ENCODE data around the gene CIPC.

The CIPC gene

DNA sequence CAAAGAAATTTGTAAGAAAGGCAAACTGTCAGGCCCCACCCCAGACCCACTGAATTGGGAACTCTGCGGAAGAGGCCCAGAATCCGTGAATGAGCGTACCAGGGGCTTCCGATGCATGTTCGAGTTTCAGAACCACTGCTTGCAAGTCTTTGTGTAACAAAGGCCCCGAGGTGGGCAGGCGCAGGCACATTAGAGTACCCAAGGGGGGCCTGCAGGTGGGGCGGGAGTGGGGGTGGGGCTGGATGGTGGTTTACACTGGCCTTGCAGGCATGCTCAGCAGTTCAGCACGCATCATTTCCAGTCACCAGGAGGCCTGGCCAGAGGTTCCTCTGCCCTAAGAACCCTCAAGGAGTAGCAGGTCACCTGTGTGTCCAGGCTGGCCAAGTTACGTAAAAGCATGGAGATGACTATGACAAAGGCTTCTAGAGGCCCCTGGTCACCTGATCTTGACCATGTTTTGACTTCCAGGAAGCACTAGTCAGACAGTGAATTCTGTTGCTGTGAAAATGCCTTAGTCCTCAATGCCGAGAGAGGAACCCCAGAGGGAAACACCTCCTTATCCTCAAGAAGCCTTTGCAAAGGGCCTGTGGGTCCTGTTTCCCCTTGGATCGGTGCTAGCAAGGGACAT is 36.3 kb upstream of the CIPC start:
- H3K36me3 ChIP-seq (ENCODE audit: control insufficient read depth, insufficient read depth, low read length): no peaks in the 10 kb centered on the region
- no peak overlapping the region for H3K27ac ChIP-seq (ENCODE audit: insufficient read depth, low read depth, low read length, poor library complexity, severe bottlenecking)
- no peaks in the 10 kb centered on the region for H3K27me3 ChIP-seq (ENCODE audit: control insufficient read depth, insufficient read depth, low read length, poor library complexity, severe bottlenecking)
- WGBS, 2 experiments: 87 to 88% methylated on average over 12 of the region's 12 CpGs
- no peak overlapping the region for H3K4me3 ChIP-seq (ENCODE audit: insufficient read depth, low read depth, low read length)
- peaks cover 10% of the 10 kb centered on the region for H3K4me1 ChIP-seq (ENCODE audit: control insufficient read depth, insufficient read depth, low read length)
- H3K9me3 ChIP-seq (ENCODE audit: control insufficient read depth, low read length): no peaks in the 10 kb centered on the region

- H3K4me1 ChIP-seq (ENCODE audit: control insufficient read depth, insufficient read depth, low read length): peaks cover 10% of the 10 kb centered on the region
- H3K27me3 ChIP-seq (ENCODE audit: control insufficient read depth, insufficient read depth, low read length, poor library complexity, severe bottlenecking): no peaks in the 10 kb centered on the region
- H3K9me3 ChIP-seq (ENCODE audit: control insufficient read depth, low read length): no peaks in the 10 kb centered on the region
- H3K36me3 ChIP-seq (ENCODE audit: control insufficient read depth, insufficient read depth, low read length): no peaks in the 10 kb centered on the region
- no peak overlapping the region for H3K27ac ChIP-seq (ENCODE audit: insufficient read depth, low read depth, low read length, poor library complexity, severe bottlenecking)
- no peak overlapping the region for H3K4me3 ChIP-seq (ENCODE audit: insufficient read depth, low read depth, low read length)
- 89 to 90% methylated on average over 3 of the region's 3 CpGs for WGBS, 2 experiments
Observed at GRCh38 chr14:77062261-77062660, 35.8 kb upstream of the CIPC start.

DNA sequence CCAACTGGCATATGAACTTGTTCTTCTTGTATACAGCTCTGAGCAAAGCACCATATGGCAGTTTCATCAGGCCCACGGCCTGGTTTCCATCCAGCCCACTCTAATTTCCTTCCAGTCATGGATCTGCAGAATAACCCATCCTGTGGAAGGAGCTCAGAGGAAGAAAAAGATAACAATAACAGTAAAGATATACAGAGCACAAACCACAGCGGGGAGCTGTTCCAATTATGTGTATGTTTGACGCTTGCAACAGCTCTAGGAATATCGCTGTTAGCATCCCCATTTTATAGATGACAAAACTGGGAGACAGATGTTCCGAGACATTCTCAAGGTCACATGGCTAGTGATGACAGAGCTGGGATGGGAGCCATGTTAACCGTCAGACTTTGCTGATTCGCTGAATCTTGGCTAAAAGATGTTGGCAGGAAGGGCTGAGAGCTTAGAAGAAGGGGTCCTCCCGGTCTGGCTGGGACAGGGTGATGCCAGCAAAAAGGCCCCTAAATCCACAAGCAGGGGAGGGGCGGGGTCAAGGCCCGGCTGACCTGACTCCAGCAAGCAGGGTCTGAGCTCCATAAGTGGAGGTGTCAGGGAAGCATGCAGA is 34.4 kb upstream of the CIPC start:
- Histone ChIP-seq H3K9me3 (ENCODE audit: control insufficient read depth, low read length) (no peaks in the 10 kb centered on the region), H3K27ac (ENCODE audit: insufficient read depth, low read depth, low read length, poor library complexity, severe bottlenecking) (no peak overlapping the region), H3K4me3 (ENCODE audit: insufficient read depth, low read depth, low read length) (no peak overlapping the region), H3K4me1 (ENCODE audit: control insufficient read depth, insufficient read depth, low read length) (peaks cover 10% of the 10 kb centered on the region), H3K27me3 (ENCODE audit: control insufficient read depth, insufficient read depth, low read length, poor library complexity, severe bottlenecking) (no peaks in the 10 kb centered on the region), H3K36me3 (ENCODE audit: control insufficient read depth, insufficient read depth, low read length) (no peaks in the 10 kb centered on the region)
- 91 to 93% methylated on average over 10 of the region's 10 CpGs for WGBS, 2 experiments

GRCh38 chr14:77064521-77065178 is 33.4 kb upstream of the CIPC start:
- Histone ChIP-seq H3K4me3 (ENCODE audit: insufficient read depth, low read depth, low read length) (no peak overlapping the region), H3K4me1 (ENCODE audit: control insufficient read depth, insufficient read depth, low read length) (peaks cover 10% of the 10 kb centered on the region), H3K36me3 (ENCODE audit: control insufficient read depth, insufficient read depth, low read length) (no peaks in the 10 kb centered on the region), H3K27ac (ENCODE audit: insufficient read depth, low read depth, low read length, poor library complexity, severe bottlenecking) (no peak overlapping the region), H3K9me3 (ENCODE audit: control insufficient read depth, low read length) (no peaks in the 10 kb centered on the region), H3K27me3 (ENCODE audit: control insufficient read depth, insufficient read depth, low read length, poor library complexity, severe bottlenecking) (no peaks in the 10 kb centered on the region)
- 83% methylated on average over 8 of the region's 8 CpGs for WGBS, 2 experiments

DNA sequence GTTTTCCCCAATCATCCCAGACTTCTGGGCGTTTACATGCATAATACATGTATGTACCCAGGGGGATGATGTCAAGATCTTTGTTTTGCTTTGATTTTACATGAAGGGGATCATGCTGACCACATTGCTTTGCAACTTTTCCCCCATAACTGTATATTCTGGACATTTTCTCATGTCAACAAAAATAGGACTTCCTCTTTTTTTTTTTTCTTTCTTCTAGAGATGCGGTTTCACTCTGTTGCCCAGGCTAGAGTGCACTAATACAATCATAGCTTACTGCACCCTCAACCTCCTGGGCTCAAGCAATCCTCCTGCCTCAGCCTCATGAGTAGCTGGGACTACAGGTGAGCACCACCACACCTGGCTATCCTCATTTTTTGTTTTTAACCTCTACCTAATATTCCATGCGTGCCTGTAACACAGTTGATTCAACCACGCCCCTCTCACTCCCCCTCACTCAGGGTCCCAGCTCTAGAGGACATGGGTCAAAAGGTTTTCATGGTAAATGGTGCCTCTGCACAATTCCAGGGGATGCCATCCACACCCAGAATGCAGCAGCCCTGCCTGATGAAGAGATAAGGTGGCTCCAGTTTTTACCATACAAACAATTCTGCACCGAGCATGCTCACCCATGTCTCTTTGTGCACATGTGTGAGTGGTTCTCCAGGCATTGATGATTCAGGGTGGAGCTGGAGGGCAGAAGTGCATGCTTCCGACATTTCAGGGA is 32.0 kb upstream of the CIPC start:
- H3K27me3 ChIP-seq (ENCODE audit: control insufficient read depth, insufficient read depth, low read length, poor library complexity, severe bottlenecking): no peaks in the 10 kb centered on the region
- H3K4me3 ChIP-seq (ENCODE audit: insufficient read depth, low read depth, low read length): no peak overlapping the region
- 91 to 92% methylated on average over 6 of the region's 6 CpGs for WGBS, 2 experiments
- H3K4me1 ChIP-seq (ENCODE audit: control insufficient read depth, insufficient read depth, low read length): peaks cover 10% of the 10 kb centered on the region
- no peaks in the 10 kb centered on the region for H3K9me3 ChIP-seq (ENCODE audit: control insufficient read depth, low read length)
- H3K27ac ChIP-seq (ENCODE audit: insufficient read depth, low read depth, low read length, poor library complexity, severe bottlenecking): no peak overlapping the region
- no peaks in the 10 kb centered on the region for H3K36me3 ChIP-seq (ENCODE audit: control insufficient read depth, insufficient read depth, low read length)

GRCh38 chr14:77066578-77067172 is 31.4 kb upstream of the CIPC start:
- no peak overlapping the region for H3K27ac ChIP-seq (ENCODE audit: insufficient read depth, low read depth, low read length, poor library complexity, severe bottlenecking)

GRCh38 chr14:77067632-77068516 is 30.2 kb upstream of the CIPC start:
- Histone ChIP-seq H3K4me1 (ENCODE audit: control insufficient read depth, insufficient read depth, low read length) (peaks cover 10% of the 10 kb centered on the region), H3K4me3 (ENCODE audit: insufficient read depth, low read depth, low read length) (no peak overlapping the region), H3K27ac (ENCODE audit: insufficient read depth, low read depth, low read length, poor library complexity, severe bottlenecking) (no peak overlapping the region), H3K36me3 (ENCODE audit: control insufficient read depth, insufficient read depth, low read length) (no peaks in the 10 kb centered on the region), H3K9me3 (ENCODE audit: control insufficient read depth, low read length) (no peaks in the 10 kb centered on the region), H3K27me3 (ENCODE audit: control insufficient read depth, insufficient read depth, low read length, poor library complexity, severe bottlenecking) (no peaks in the 10 kb centered on the region)
- 45 to 48% methylated on average over 10 to 11 of the region's 11 CpGs for WGBS, 2 experiments

More at GRCh38 chr14:77066578-77067172, 31.4 kb upstream of the CIPC start:
- no peak overlapping the region for H3K4me3 ChIP-seq (ENCODE audit: insufficient read depth, low read depth, low read length)
- no peaks in the 10 kb centered on the region for H3K27me3 ChIP-seq (ENCODE audit: control insufficient read depth, insufficient read depth, low read length, poor library complexity, severe bottlenecking)
- H3K9me3 ChIP-seq (ENCODE audit: control insufficient read depth, low read length): no peaks in the 10 kb centered on the region
- 87 to 92% methylated on average over 10 of the region's 10 CpGs for whole genome bisulfite sequencing, 2 experiments
- no peaks in the 10 kb centered on the region for H3K36me3 ChIP-seq (ENCODE audit: control insufficient read depth, insufficient read depth, low read length)
- peaks cover 10% of the 10 kb centered on the region for H3K4me1 ChIP-seq (ENCODE audit: control insufficient read depth, insufficient read depth, low read length)

DNA sequence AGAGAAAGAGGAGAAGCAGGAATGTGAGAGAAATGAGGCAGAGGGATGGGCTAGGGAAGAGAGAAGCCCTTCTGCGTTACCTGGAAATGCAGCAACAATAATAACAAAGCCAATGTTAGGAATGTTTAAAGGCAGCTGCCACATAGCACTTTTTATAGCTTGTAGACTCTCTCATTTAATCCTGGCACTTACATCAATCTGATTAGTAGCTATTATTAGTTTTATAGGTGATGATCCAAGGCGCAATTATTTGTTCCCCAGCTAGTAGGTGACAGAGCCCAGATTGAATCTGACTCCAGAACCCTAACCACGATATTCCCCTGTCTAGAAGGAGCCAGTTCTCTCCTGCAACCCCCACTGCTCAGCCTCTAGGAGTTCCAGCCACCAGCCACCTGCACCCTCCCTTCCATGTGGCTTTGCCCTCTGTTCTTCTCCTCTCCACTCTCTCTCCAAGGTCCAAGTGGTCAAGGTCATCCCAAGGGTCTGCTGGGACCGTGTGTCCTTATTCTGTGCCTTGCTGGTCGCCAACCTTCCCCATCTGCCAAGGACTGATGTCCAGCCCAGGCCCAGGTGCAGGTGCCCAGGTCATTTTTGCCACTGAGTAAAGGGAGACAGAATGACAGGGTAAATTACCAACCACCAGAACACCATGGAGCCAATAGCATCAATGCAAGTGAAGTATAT is 29.4 kb upstream of the CIPC start:
- no peak overlapping the region for H3K27ac ChIP-seq (ENCODE audit: insufficient read depth, low read depth, low read length, poor library complexity, severe bottlenecking)
- H3K4me3 ChIP-seq (ENCODE audit: insufficient read depth, low read depth, low read length): no peak overlapping the region
- peaks cover 10% of the 10 kb centered on the region for H3K4me1 ChIP-seq (ENCODE audit: control insufficient read depth, insufficient read depth, low read length)
- WGBS, 2 experiments: 75 to 78% methylated on average over 5 of the region's 5 CpGs
- H3K36me3 ChIP-seq (ENCODE audit: control insufficient read depth, insufficient read depth, low read length): no peaks in the 10 kb centered on the region
- H3K9me3 ChIP-seq (ENCODE audit: control insufficient read depth, low read length): no peaks in the 10 kb centered on the region
- no peaks in the 10 kb centered on the region for H3K27me3 ChIP-seq (ENCODE audit: control insufficient read depth, insufficient read depth, low read length, poor library complexity, severe bottlenecking)

DNA sequence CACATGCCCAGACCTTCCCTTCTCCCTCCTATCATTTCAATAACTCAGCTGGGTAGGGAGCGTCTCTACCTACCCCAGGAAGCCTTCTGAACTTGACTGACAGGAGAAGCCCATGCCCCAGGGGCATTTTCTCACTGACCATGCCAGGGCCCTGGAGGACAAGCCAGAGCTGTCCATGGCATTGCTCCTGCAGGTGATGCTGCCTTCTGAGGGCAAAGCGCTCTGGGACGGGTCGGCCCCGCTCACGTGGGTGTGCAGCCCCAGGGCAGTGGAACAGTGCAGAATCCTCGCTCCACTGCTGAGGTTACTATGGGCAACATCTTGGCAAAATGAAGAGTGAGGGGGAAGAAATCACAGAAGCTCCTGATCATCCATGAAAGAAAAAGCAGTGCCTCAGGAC is 28.5 kb upstream of the CIPC start:
- no peak overlapping the region for H3K4me3 ChIP-seq (ENCODE audit: insufficient read depth, low read depth, low read length)
- no peaks in the 10 kb centered on the region for H3K27me3 ChIP-seq (ENCODE audit: control insufficient read depth, insufficient read depth, low read length, poor library complexity, severe bottlenecking)
- H3K36me3 ChIP-seq (ENCODE audit: control insufficient read depth, insufficient read depth, low read length): no peaks in the 10 kb centered on the region
- peaks cover 6% of the 10 kb centered on the region for H3K4me1 ChIP-seq (ENCODE audit: control insufficient read depth, insufficient read depth, low read length)
- H3K9me3 ChIP-seq (ENCODE audit: control insufficient read depth, low read length): no peaks in the 10 kb centered on the region
- WGBS, 2 experiments: 91 to 94% methylated on average over 7 of the region's 7 CpGs
- H3K27ac ChIP-seq (ENCODE audit: insufficient read depth, low read depth, low read length, poor library complexity, severe bottlenecking): no peak overlapping the region

Data from ectodermal cell (in vitro differentiated cells).